ENCODE data around the gene COL6A3. TPM values are rescaled to one million over a fixed set of nuclear protein-coding genes. Genes with fewer than 3 reads are reported as not detected.

The COL6A3 gene
- total and polyA plus RNA-seq, 9 of the 15 experiments (the other 6 are each of a cell fraction or from before 2014, with no cell fraction given) = 0.07 to 4.1 (median 1.5) TPM

DNA sequence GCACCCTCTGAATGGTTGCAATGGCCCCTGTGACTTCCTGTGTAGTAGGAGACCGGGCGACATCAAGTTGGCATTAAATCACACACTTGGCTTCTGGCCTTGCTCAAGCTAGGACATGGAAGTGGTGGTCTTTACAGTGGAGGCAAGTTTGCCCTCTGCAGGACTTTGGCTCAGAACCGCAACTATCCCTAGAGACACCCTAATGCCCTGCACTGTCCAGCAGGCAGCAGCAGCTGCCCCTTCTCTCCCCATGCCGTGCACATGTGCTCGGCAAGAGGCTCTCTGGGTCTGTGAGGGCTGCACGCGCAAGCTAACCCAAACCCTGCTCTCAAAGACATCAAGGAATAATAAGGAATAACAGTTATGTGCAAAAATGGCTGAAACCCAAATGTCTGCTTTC lies 106.5 kb downstream of the COL6A3 start:
- H3K9me1 ChIP-seq (ENCODE audit: control insufficient read depth, insufficient read depth, low read length) = no peaks in the 10 kb centered on the region
- peaks cover 0 to 11% of the 10 kb centered on the region in 2 experiments; a peak in 2 of 5 replicates for H3K27me3 ChIP-seq (ENCODE audit: control insufficient read depth in 2 of 2, insufficient read depth in 2 of 2, low read length in 2 of 2)
- DNase-seq (ENCODE audit: extremely low read depth in 1 of 4, low spot score in 3 of 4) (no peak), ATAC-seq (no peak), FAIRE-seq (no peak)
- no peaks in the 10 kb centered on the region for H3K79me2 ChIP-seq (ENCODE audit: control insufficient read depth, insufficient read depth, low read length)
- H3K27ac ChIP-seq (ENCODE audit: extremely low read depth, low read depth, low read length) = no peak overlapping the region
- BruUV-seq (replicated peaks) = no TSS peak
- no peaks in the 10 kb centered on the region for H3K4me1 ChIP-seq (replicated peaks in 1 of 2; ENCODE audit: control insufficient read depth in 2 of 2, insufficient read depth in 2 of 2, low read length in 2 of 2)
- H3K9me3 ChIP-seq (replicated peaks; ENCODE audit: control insufficient read depth, insufficient read depth, low read depth, low read length) = no peaks in the 10 kb centered on the region
- WGBS (ENCODE audit: insufficient coverage, low coverage, missing lambda C conversion rate) = 0% methylated on average over 7 of the region's 7 CpGs
- CTCF ChIA-PET (ENCODE audit: low intra/inter-chr PET ratio) = no interaction called here
- intact Hi-C loops (cut with micrococcal nuclease) = no loop called here
- H3K36me3 ChIP-seq (ENCODE audit: control insufficient read depth, insufficient read depth, low read length) = no peaks in the 10 kb centered on the region
- H3K4me3 ChIP-seq = no peak overlapping the region
- in situ Hi-C loops (cut with MboI) = no loop called here
- POLR2A ChIA-PET = no interaction called here
- H3K4me2 ChIP-seq (ENCODE audit: insufficient read depth, low read length) = no peak overlapping the region
- no peak overlapping the region; a peak in 1 of 4 replicates for H3K9ac ChIP-seq (ENCODE audit: insufficient read depth in 1 of 2, low read depth in 2 of 2, low read length in 2 of 2)
- H2AFZ ChIP-seq (ENCODE audit: low read depth, low read length) = no peak overlapping the region
- H4K20me1 ChIP-seq (replicated peaks; ENCODE audit: control insufficient read depth, insufficient read depth, low read length) = no peaks in the 10 kb centered on the region
- TF ChIP-seq CEBPG (CRISPR knock-in tag; IDR thresholded peaks at IDR 0.05) = no peak
- TF ChIP-seq CEBPG (tag; conservative IDR thresholded peaks at IDR 0.05 in 1 of 2, IDR thresholded peaks at IDR 0.05 in 1 of 2) = no peak
- no peak for TF ChIP-seq NBN (IDR thresholded peaks at IDR 0.05; ENCODE audit: low read depth)
- TF ChIP-seq C11orf30 (IDR thresholded peaks at IDR 0.05; ENCODE audit: low read depth) = no peak
- TF ChIP-seq, protein P1, sequence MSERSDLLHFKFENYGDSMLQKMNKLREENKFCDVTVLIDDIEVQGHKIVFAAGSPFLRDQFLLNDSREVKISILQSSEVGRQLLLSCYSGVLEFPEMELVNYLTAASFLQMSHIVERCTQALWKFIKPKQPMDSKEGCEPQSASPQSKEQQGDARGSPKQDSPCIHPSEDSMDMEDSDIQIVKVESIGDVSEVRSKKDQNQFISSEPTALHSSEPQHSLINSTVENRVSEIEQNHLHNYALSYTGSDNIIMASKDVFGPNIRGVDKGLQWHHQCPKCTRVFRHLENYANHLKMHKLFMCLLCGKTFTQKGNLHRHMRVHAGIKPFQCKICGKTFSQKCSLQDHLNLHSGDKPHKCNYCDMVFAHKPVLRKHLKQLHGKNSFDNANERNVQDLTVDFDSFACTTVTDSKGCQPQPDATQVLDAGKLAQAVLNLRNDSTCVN (CRISPR knock-in tag; IDR thresholded peaks at IDR 0.05) = no peak
- no peak for TF ChIP-seq FIP1L1 (IDR thresholded peaks at IDR 0.05; ENCODE audit: low read depth, low read length, poor library complexity, severe bottlenecking)
- TF ChIP-seq CHD1 (IDR thresholded peaks at IDR 0.05; ENCODE audit: low read length) = no peak
- TF ChIP-seq EGR1 (conservative IDR thresholded peaks at IDR 0.05) = no peak
- no peak for TF ChIP-seq NFIC (IDR thresholded peaks at IDR 0.05)
- TF ChIP-seq, protein P2, sequence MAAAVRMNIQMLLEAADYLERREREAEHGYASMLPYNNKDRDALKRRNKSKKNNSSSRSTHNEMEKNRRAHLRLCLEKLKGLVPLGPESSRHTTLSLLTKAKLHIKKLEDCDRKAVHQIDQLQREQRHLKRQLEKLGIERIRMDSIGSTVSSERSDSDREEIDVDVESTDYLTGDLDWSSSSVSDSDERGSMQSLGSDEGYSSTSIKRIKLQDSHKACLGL (CRISPR knock-in tag; IDR thresholded peaks at IDR 0.05; ENCODE audit: borderline replicate concordance, poor library complexity, severe bottlenecking) = no peak
- TF ChIP-seq PTRF (tag; IDR thresholded peaks at IDR 0.05) = no peak
- TF ChIP-seq, protein P3, sequence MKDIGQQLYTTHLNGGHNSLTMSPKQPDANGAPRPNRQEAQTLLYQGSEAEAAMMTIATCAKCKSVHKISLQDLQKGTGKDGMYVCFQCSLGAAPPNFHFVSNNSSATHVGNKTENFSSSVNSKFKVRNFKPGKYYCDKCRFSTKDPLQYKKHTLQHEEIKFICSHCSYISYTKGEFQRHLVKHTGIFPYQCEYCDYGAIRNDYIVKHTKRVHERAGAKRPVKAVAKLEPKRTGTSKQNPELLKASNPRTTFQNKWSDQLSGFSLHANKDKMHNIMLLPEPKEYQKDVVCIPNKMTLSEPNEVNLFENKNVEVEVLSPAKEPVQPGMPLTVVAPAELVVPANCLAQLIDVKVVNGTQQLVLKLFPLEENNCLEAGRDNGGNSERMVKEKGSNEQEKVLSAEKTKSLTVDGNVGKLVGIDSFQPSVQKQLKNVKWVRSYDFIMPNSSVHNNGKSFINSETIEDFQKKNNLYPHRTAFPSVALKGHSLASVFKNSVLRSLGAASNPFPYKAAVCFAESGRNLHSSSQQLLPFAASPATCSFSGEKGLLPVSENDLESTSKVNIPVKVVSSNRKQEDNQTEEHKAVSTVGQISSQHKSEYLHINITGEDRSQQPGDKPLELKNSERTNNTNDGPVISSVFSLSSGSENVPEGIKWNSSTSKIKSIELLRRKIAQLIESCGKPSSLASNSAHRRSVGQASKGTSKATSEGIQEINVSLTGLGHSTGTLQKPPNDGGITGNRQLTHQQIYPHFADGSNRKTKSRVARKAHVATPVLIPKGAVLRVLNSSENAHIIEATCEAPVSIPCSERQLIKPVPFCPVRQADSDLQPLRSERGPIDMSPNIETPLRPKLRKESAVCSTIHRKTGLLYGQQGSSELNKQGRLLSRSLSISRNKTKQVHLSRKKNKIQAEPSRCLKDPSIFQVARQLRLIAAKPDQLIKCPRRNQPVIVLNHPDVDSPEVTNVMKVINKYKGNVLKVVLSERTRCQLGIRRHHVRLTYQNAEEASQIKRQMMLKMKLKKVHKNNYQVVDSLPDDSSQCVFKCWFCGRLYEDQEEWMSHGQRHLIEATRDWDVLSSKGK (CRISPR knock-in tag; IDR thresholded peaks at IDR 0.05) = no peak
- no peak for TF ChIP-seq ZNF77 (CRISPR knock-in tag; IDR thresholded peaks at IDR 0.05)
- no peak for TF ChIP-seq CHD2 (IDR thresholded peaks at IDR 0.05; ENCODE audit: low read depth, low read length)
- no peak for TF ChIP-seq NELFE (IDR thresholded peaks at IDR 0.05; ENCODE audit: insufficient read depth, insufficient read length)
- no peak for TF ChIP-seq POLR2H (tag; IDR thresholded peaks at IDR 0.05; ENCODE audit: low read depth)

Measured in K562 (cell line).